Measurements from ENCODE around the gene VWA5B2.

Gene VWA5B2

DNA sequence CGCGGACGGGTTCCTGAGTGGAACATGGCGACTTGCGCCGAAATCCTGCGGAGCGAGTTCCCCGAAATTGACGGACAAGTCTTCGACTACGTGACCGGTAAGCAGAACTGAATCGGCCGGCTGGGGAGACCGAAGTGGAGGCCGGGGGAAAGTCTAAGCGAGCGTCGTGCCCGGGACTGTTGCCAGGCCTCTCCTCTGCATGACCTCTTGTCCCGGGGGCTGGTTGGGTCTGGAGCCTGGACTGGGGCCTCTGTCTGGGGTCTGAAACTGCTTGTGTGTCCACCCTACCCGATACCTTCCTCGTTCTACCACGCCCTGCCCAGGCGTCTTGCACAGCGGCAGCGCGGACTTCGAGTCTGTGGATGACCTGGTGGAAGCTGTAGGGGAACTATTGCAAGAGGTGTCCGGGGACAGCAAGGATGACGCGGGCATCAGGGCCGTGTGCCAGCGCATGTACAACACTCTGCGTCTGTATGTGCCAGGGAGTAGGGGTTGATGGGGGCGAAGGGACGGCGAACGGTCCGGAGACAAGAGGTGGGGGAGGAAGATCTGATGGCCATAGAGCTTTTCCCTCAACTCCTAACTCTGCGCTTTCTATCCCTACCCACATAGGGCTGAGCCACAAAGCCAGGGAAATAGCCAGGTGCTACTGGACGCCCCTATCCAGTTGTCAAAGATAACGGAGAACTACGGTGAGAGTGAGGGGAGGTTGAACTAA, 43.0 kb upstream of the VWA5B2 start, which contains the start of gene ABCF3:
Gene ABCF3, plus strand, starts transcription at position 16 of the 718 bp plus-strand sequence. Its CDS starts 9 bp downstream, at position 25.
- in situ Hi-C loops (cut with MboI; ENCODE audit: low pct_unique_long_range_greater_than_20kb, low sequenced_read_pairs, unreplicated experiment), result no loop called here
- no peak for DNase-seq (ENCODE audit: low spot score)
- TF ChIP-seq, protein P1, sequence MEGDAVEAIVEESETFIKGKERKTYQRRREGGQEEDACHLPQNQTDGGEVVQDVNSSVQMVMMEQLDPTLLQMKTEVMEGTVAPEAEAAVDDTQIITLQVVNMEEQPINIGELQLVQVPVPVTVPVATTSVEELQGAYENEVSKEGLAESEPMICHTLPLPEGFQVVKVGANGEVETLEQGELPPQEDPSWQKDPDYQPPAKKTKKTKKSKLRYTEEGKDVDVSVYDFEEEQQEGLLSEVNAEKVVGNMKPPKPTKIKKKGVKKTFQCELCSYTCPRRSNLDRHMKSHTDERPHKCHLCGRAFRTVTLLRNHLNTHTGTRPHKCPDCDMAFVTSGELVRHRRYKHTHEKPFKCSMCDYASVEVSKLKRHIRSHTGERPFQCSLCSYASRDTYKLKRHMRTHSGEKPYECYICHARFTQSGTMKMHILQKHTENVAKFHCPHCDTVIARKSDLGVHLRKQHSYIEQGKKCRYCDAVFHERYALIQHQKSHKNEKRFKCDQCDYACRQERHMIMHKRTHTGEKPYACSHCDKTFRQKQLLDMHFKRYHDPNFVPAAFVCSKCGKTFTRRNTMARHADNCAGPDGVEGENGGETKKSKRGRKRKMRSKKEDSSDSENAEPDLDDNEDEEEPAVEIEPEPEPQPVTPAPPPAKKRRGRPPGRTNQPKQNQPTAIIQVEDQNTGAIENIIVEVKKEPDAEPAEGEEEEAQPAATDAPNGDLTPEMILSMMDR (IDR thresholded peaks at IDR 0.05; ENCODE audit: extremely low read depth, insufficient read depth, missing control alignments), result no peak

DNA sequence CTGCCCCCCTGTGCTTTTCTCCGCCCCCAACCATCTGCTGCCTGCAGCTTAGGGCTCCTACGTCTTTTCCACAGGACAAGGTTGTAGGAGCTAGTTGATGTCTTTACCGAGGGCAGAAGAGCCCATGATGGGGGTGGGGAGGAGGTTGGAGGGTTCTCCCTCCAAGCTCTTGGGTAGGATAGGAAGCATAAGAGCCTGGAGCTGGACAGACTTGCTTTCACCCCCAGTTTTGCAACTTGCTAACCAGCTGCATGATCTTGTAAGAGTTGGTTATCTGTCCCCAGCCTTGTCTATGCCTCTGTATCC, 42.5 kb upstream of the VWA5B2 start:
- DNase-seq (ENCODE audit: low spot score), result no peak
- TF ChIP-seq, protein P1 (IDR thresholded peaks at IDR 0.05; ENCODE audit: extremely low read depth, insufficient read depth, missing control alignments), result no peak
- in situ Hi-C loops (cut with MboI; ENCODE audit: low pct_unique_long_range_greater_than_20kb, low sequenced_read_pairs, unreplicated experiment), result no loop called here

DNA sequence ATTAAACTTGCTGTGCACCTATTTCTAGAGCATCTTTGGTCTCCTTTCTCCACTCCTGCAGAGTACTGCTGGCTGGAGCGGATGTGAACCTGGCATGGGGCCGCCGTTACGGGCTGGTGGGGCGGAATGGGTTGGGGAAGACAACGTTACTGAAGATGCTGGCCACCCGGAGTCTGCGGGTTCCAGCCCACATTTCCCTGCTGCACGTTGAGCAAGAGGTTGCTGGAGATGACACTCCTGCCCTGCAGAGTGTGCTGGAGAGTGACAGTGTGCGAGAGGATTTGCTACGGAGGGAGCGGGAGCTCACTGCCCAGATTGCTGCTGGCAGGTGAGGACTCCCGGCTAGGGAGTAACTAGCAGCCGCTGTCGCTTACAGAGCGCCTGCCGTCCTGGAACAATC, 41.3 kb upstream of the VWA5B2 start:
- in situ Hi-C loops (cut with MboI; ENCODE audit: low pct_unique_long_range_greater_than_20kb, low sequenced_read_pairs, unreplicated experiment), result no loop called here
- TF ChIP-seq, protein P1 (IDR thresholded peaks at IDR 0.05; ENCODE audit: extremely low read depth, insufficient read depth, missing control alignments), result no peak
- no peak for DNase-seq (ENCODE audit: low spot score)

- no peak for DNase-seq (ENCODE audit: low spot score)
- TF ChIP-seq, protein P1 (IDR thresholded peaks at IDR 0.05; ENCODE audit: extremely low read depth, insufficient read depth, missing control alignments), result no peak
- in situ Hi-C loops (cut with MboI; ENCODE audit: low pct_unique_long_range_greater_than_20kb, low sequenced_read_pairs, unreplicated experiment), result no loop called here
Observed at GRCh38 chr3:184189421-184189820, 40.0 kb upstream of the VWA5B2 start.

- TF ChIP-seq, protein P1 (IDR thresholded peaks at IDR 0.05; ENCODE audit: extremely low read depth, insufficient read depth, missing control alignments), result no peak
- in situ Hi-C loops (cut with MboI; ENCODE audit: low pct_unique_long_range_greater_than_20kb, low sequenced_read_pairs, unreplicated experiment), result no loop called here
- DNase-seq (ENCODE audit: low spot score), result no peak
Observed at GRCh38 chr3:184192889-184193288, 36.5 kb upstream of the VWA5B2 start.

DNA sequence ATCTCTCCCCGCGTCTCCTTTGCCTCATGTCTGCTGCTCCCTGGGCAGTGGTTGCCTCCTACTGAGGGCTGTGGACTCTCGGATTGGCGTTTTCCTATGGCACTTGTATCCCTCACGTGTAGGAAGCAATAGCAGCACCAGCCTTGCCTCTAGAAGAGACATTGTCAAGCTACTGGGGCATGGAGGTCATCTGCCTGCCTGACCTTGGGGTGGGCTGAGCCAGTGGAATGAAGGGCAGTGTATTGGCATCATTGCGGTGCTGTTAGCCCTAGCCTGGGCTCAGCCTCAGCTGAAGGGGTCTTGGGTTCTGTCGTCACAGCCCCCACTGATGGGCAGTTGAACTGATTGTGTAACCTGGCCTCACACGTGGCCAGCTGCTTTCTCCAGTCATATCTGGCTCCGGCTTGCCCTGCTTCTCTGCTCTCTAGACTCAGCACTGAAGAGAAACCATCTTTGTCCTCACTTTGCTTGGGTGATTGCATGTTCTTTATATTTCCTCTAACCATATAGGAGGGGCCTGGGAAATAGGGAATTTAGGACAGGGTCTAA, 35.3 kb upstream of the VWA5B2 start:
- in situ Hi-C loops (cut with MboI; ENCODE audit: low pct_unique_long_range_greater_than_20kb, low sequenced_read_pairs, unreplicated experiment), result no loop called here
- DNase-seq (ENCODE audit: low spot score), result no peak
- TF ChIP-seq, protein P1 (IDR thresholded peaks at IDR 0.05; ENCODE audit: extremely low read depth, insufficient read depth, missing control alignments), result no peak
